Measurements from ENCODE around the gene COLEC11.
"Not testable (repeated sequence)": the region's sequence is repeated elsewhere in the genome, so short reads cannot be mapped to it uniquely, and the experiment has no call there.

GRCh38 chr2:3660640-3661039, 65.7 kb downstream of the COLEC11 start:
- not testable (repeated sequence) for TF ChIP-seq CTCF (conservative IDR thresholded peaks at IDR 0.05); ZFX (IDR thresholded peaks at IDR 0.05)

All from C4-2B (cell line).